NCI-H345 (cell line): ENCODE data around the gene HRH1.

Experiments used
- DNase-seq: peaks from one replicate; lab custom pipeline; 2025; lab: John Stamatoyannopoulos, UW

Gene HRH1

GRCh38 chr3:11283139-11283475 is 128.8 kb downstream of the HRH1 start:
- DNase-seq, result no peak

GRCh38 chr3:11284011-11284410 is 129.7 kb downstream of the HRH1 start:
- DNase-seq, result no peak

GRCh38 chr3:11285471-11285870 is 131.2 kb downstream of the HRH1 start:
- DNase-seq, result no peak

- no peak for DNase-seq
Measured at GRCh38 chr3:11287404-11287803, 133.1 kb downstream of the HRH1 start.

- DNase-seq, result no peak
Measured at GRCh38 chr3:11288021-11288491, 133.8 kb downstream of the HRH1 start.

GRCh38 chr3:11288786-11289637 is 134.7 kb downstream of the HRH1 start:
- DNase-seq, result no peak

- DNase-seq, result no peak
Measured at GRCh38 chr3:11289864-11290263, 135.6 kb downstream of the HRH1 start.

GRCh38 chr3:11290743-11291680 is 136.7 kb downstream of the HRH1 start:
- no peak for DNase-seq

GRCh38 chr3:11291808-11292207 is 137.5 kb downstream of the HRH1 start:
- DNase-seq, result no peak

GRCh38 chr3:11297126-11297525 is 142.8 kb downstream of the HRH1 start:
- no peak for DNase-seq

- no peak for DNase-seq
Measured at GRCh38 chr3:11300970-11301369, 146.7 kb downstream of the HRH1 start.

- no peak for DNase-seq
Measured at GRCh38 chr3:11302444-11302843, 148.2 kb downstream of the HRH1 start.

GRCh38 chr3:11304175-11304574 is 149.9 kb downstream of the HRH1 start:
- DNase-seq, result no peak

- DNase-seq, result no peak
Measured at GRCh38 chr3:11305509-11305908, 151.2 kb downstream of the HRH1 start.

GRCh38 chr3:11306817-11307589 is 152.7 kb downstream of the HRH1 start:
- DNase-seq, result no peak

GRCh38 chr3:11307830-11308432 is 153.6 kb downstream of the HRH1 start:
- no peak for DNase-seq

GRCh38 chr3:11310258-11310657 is 156.0 kb downstream of the HRH1 start:
- no peak for DNase-seq

GRCh38 chr3:11312166-11312565 is 157.9 kb downstream of the HRH1 start:
- no peak for DNase-seq
